BLaER1 treated with 17β-estradiol and CSF1 and Interleukin-3, amounts not matched to agents 10 nM and 100 nM (cell line): ENCODE measurements around the gene RNF14.

Source experiments
- H3K27ac ChIP-seq, 11 experiments: shearing (Covaris generic); formaldehyde crosslinking; 2 replicates each; pipeline ENCODE4 v1.8.1; 2022
- H3K27me3 ChIP-seq, 11 experiments: shearing (Covaris generic); formaldehyde crosslinking; 2 replicates each; pipeline ENCODE4 v1.8.1; 2022
- H3K36me3 ChIP-seq, 11 experiments: shearing (Covaris generic); formaldehyde crosslinking; 2 replicates each; pipeline ENCODE4 v1.8.1; 2022
- H3K4me1 ChIP-seq, 10 experiments: shearing (Covaris generic); formaldehyde crosslinking; 2 replicates each; pipeline ENCODE4 v1.8.1; 2022
- H3K4me2 ChIP-seq, 11 experiments: shearing (Covaris generic); formaldehyde crosslinking; 2 replicates each; pipeline ENCODE4 v1.8.1; 2022
- H3K4me3 ChIP-seq, 10 experiments: shearing (Covaris generic); formaldehyde crosslinking; 2 replicates each; pipeline ENCODE4 v1.8.1; 2022
- H3K9ac ChIP-seq, 11 experiments: shearing (Covaris generic); formaldehyde crosslinking; 2 replicates each; pipeline ENCODE4 v1.8.1; 2022
- H3K9me3 ChIP-seq, 11 experiments: shearing (Covaris generic); formaldehyde crosslinking; replicated peaks in 1 of 11; 2 replicates each; pipeline ENCODE4 v1.8.1; 2022
- H4K20me1 ChIP-seq, 11 experiments: shearing (Covaris generic); formaldehyde crosslinking; 2 replicates each; pipeline ENCODE4 v1.8.1; 2022
- Cebpa-rat ChIP-seq, 11 experiments: shearing (Covaris generic); IDR thresholded peaks; 2 replicates each; pipeline ENCODE4 v1.8.1; 2022

Gene RNF14

GRCh38 chr5:141982626-141983025, 13.7 kb downstream of the RNF14 start:
- Histone ChIP-seq H4K20me1 (peaks cover 0 to 32% (median 10%) of the 10 kb centered on the region in 11 experiments; a peak in 11 of 22 replicates), H3K27me3 (no peaks in the 10 kb centered on the region), H3K4me3 (no peak overlapping the region), H3K9ac (no peak overlapping the region), H3K4me2 (no peak overlapping the region), H3K9me3 (no peaks in the 10 kb centered on the region), H3K36me3 (peaks cover 94 to 100% (median 99%) of the 10 kb centered on the region in 11 experiments), H3K27ac (no peak overlapping the region), H3K4me1 (no peaks in the 10 kb centered on the region)
- TF ChIP-seq Cebpa-rat (IDR thresholded peaks at IDR 0.05), result no peak

GRCh38 chr5:141986072-141986471, 17.2 kb downstream of the RNF14 start:
- TF ChIP-seq Cebpa-rat (IDR thresholded peaks at IDR 0.05), result no peak
- Histone ChIP-seq H3K4me3 (no peak overlapping the region), H3K27me3 (no peaks in the 10 kb centered on the region), H3K27ac (no peak overlapping the region), H3K36me3 (peaks cover 84 to 99% (median 93%) of the 10 kb centered on the region in 11 experiments), H3K4me1 (no peaks in the 10 kb centered on the region), H3K4me2 (no peak overlapping the region), H3K9me3 (no peaks in the 10 kb centered on the region), H4K20me1 (peaks cover 0 to 13% (median 5%) of the 10 kb centered on the region in 11 experiments; a peak in 7 of 22 replicates), H3K9ac (no peak overlapping the region)

- H3K27ac ChIP-seq, result no peak overlapping the region
- H3K4me1 ChIP-seq, result peaks cover 0 to 12% (median 9%) of the 10 kb centered on the region in 10 experiments; a peak in 13 of 20 replicates
- H3K27me3 ChIP-seq, result no peaks in the 10 kb centered on the region
- no peak overlapping the region for H3K9ac ChIP-seq
- no peak overlapping the region for H3K4me2 ChIP-seq
- H3K9me3 ChIP-seq, result no peaks in the 10 kb centered on the region
- no peak for TF ChIP-seq Cebpa-rat (IDR thresholded peaks at IDR 0.05)
- H3K36me3 ChIP-seq, result peaks cover 70 to 95% (median 85%) of the 10 kb centered on the region in 11 experiments
- peaks cover 0 to 31% (median 14%) of the 10 kb centered on the region in 11 experiments; a peak in 13 of 22 replicates for H4K20me1 ChIP-seq
- H3K4me3 ChIP-seq, result no peak overlapping the region
Observed at GRCh38 chr5:141989720-141990119, 20.8 kb downstream of the RNF14 start.

GRCh38 chr5:141992349-141992963, 23.6 kb downstream of the RNF14 start:
- Histone ChIP-seq H3K27ac (no peak overlapping the region), H3K9ac (no peak overlapping the region), H3K4me3 (no peak overlapping the region), H3K4me2 (no peak overlapping the region), H3K36me3 (peaks cover 50 to 83% (median 68%) of the 10 kb centered on the region in 11 experiments), H3K27me3 (no peaks in the 10 kb centered on the region), H3K4me1 (peaks cover 4 to 16% (median 10%) of the 10 kb centered on the region in 10 experiments; a peak in 15 of 20 replicates), H3K9me3 (no peaks in the 10 kb centered on the region), H4K20me1 (peaks cover 0 to 28% (median 8%) of the 10 kb centered on the region in 11 experiments; a peak in 14 of 22 replicates)
- no peak for TF ChIP-seq Cebpa-rat (IDR thresholded peaks at IDR 0.05)

GRCh38 chr5:141994511-141995136, 25.7 kb downstream of the RNF14 start:
- no peaks in the 10 kb centered on the region for H3K27me3 ChIP-seq
- H3K9me3 ChIP-seq, result peaks cover 0 to 11% (median 0%) of the 10 kb centered on the region in 11 experiments; a peak in 3 of 22 replicates
- no peak for TF ChIP-seq Cebpa-rat (IDR thresholded peaks at IDR 0.05)
- no peak overlapping the region for H3K27ac ChIP-seq
- peak overlapping the region in 6 of 11 experiments; percentile 11 to 45 (median 33); a peak in 13 of 22 replicates for H3K4me2 ChIP-seq
- H3K9ac ChIP-seq, result no peak overlapping the region; a peak in 1 of 22 replicates
- peaks cover 4 to 16% (median 10%) of the 10 kb centered on the region in 10 experiments; a peak in 15 of 20 replicates for H3K4me1 ChIP-seq
- no peak overlapping the region for H3K4me3 ChIP-seq
- peaks cover 49 to 83% (median 66%) of the 10 kb centered on the region in 11 experiments for H3K36me3 ChIP-seq
- H4K20me1 ChIP-seq, result peaks cover 0 to 27% (median 8%) of the 10 kb centered on the region in 11 experiments; a peak in 14 of 22 replicates

- Histone ChIP-seq H4K20me1 (peaks cover 0 to 27% (median 8%) of the 10 kb centered on the region in 11 experiments; a peak in 14 of 22 replicates), H3K4me1 (peaks cover 6 to 21% (median 13%) of the 10 kb centered on the region in 10 experiments; a peak in 16 of 20 replicates), H3K4me3 (no peak overlapping the region), H3K27me3 (no peaks in the 10 kb centered on the region), H3K36me3 (peaks cover 42 to 77% (median 59%) of the 10 kb centered on the region in 11 experiments), H3K4me2 (no peak overlapping the region), H3K27ac (no peak overlapping the region), H3K9me3 (peaks cover 0 to 11% (median 0%) of the 10 kb centered on the region in 11 experiments; a peak in 3 of 22 replicates), H3K9ac (no peak overlapping the region)
- TF ChIP-seq Cebpa-rat (IDR thresholded peaks at IDR 0.05), result no peak
Observed at GRCh38 chr5:141995656-141996055, 26.8 kb downstream of the RNF14 start.

GRCh38 chr5:141997358-141997960, 28.6 kb downstream of the RNF14 start:
- Histone ChIP-seq H3K9ac (no peak overlapping the region), H3K4me2 (no peak overlapping the region), H3K9me3 (peaks cover 0 to 11% (median 0%) of the 10 kb centered on the region in 11 experiments; a peak in 3 of 22 replicates), H3K36me3 (peaks cover 37 to 80% (median 49%) of the 10 kb centered on the region in 11 experiments), H3K27ac (no peak overlapping the region), H3K27me3 (no peaks in the 10 kb centered on the region), H3K4me1 (peaks cover 8 to 27% (median 21%) of the 10 kb centered on the region in 10 experiments; a peak in 16 of 20 replicates), H3K4me3 (no peak overlapping the region), H4K20me1 (peaks cover 0 to 18% (median 6%) of the 10 kb centered on the region in 11 experiments; a peak in 11 of 22 replicates)
- no peak for TF ChIP-seq Cebpa-rat (IDR thresholded peaks at IDR 0.05)

- 0 out of 22 replicates have a peak, but pooled peaks cover 0 to 2% (median 0%) of the 10 kb centered on the region in 11 experiments for H3K27me3 ChIP-seq
- H3K27ac ChIP-seq, result no peak overlapping the region
- peak overlapping the region in 4 of 11 experiments; percentile 39 to 56 (median 48); a peak in 6 of 22 replicates for H3K4me2 ChIP-seq
- peaks cover 0 to 11% (median 0%) of the 10 kb centered on the region in 11 experiments; a peak in 4 of 22 replicates for H4K20me1 ChIP-seq
- H3K36me3 ChIP-seq, result peaks cover 17 to 80% (median 30%) of the 10 kb centered on the region in 11 experiments; a peak in 21 of 22 replicates
- peaks cover 0 to 46% (median 10%) of the 10 kb centered on the region in 10 experiments; a peak in 17 of 20 replicates for H3K4me1 ChIP-seq
- H3K9me3 ChIP-seq, result peaks cover 0 to 11% (median 0%) of the 10 kb centered on the region in 11 experiments; a peak in 3 of 22 replicates
- peak overlapping the region in 1 of 11 experiments; percentile 51; a peak in 1 of 22 replicates for H3K9ac ChIP-seq
- TF ChIP-seq Cebpa-rat (IDR thresholded peaks at IDR 0.05), result no peak
- no peak overlapping the region for H3K4me3 ChIP-seq
Observed at GRCh38 chr5:142000173-142000572, 31.3 kb downstream of the RNF14 start.
